Adrenal gland (tissue), 12 donors: ENCODE results near the gene LGI2. TPM values are rescaled to one million over a fixed set of nuclear protein-coding genes. Genes with fewer than 3 reads are reported as not detected.

Source experiments
- DNase-seq, 7 donors: peaks; one replicate each; pipeline ENCODE4 v3.0.0-alpha.2; 2019 to 2020
- H3K27ac ChIP-seq, 5 donors: fragments of 200-600 bp; sonication (generic) in 4 of 5; 1 replicate in 3 of 5; 2 replicates in 2 of 5; pipeline versions ENCODE4 v1.5.1 to v1.8.0; 2016 to 2020; ENCODE audit warnings: mild to moderate bottlenecking in 1 of 5
- H3K27me3 ChIP-seq: fragments of 200-600 bp; 2 replicates; pipeline ENCODE4 v1.8.0; 2021
- H3K36me3 ChIP-seq, 2 donors: fragments of 200-600 bp; replicated peaks in 1 of 2; 1 replicate in 1 of 2; 2 replicates in 1 of 2; pipeline versions ENCODE4 v1.5.1 to v1.8.0; 2018 to 2022
- H3K4me1 ChIP-seq, 2 donors: fragments of 200-600 bp; replicated peaks in 1 of 2; 1 replicate in 1 of 2; 2 replicates in 1 of 2; pipeline versions ENCODE4 v1.5.1 to v1.8.0; 2018 to 2021
- H3K4me3 ChIP-seq, 4 donors: fragments of 200-600 bp; sonication (generic) in 3 of 4; one replicate each; pipeline ENCODE4 v1.5.1; 2016 to 2018
- H3K9me3 ChIP-seq, 3 donors: fragments of 200-600 bp; sonication (generic) in 1 of 3; replicated peaks in 1 of 3; 1 replicate in 2 of 3; 2 replicates in 1 of 3; pipeline versions ENCODE4 v1.5.1 to v1.8.0; 2016 to 2021
- CTCF ChIP-seq, 6 experiments: fragments of 450-650 bp in 4 of 6; fragments of 200-600 bp in 2 of 6; sonication (generic) in 1 of 6; IDR thresholded peaks; 1 replicate in 5 of 6; 2 replicates in 1 of 6; pipeline versions ENCODE4 v1.5.1 to v1.8.0; 2016 to 2021; ENCODE audit warnings: antibody characterized with exemption in 6 of 6, mild to moderate bottlenecking in 2 of 6, moderate library complexity in 1 of 6
- POLR2A ChIP-seq, 2 donors: fragments of 450-650 bp; IDR thresholded peaks; one replicate each; pipeline ENCODE4 v1.6.1; 2017; ENCODE audit warnings: antibody characterized with exemption in 2 of 2, mild to moderate bottlenecking in 2 of 2, moderate library complexity in 1 of 2
- WGBS, 4 donors: extraction: QIAGEN DNeasy Blood & Tissue Kit in 2 of 4; methylation state at CpG; one replicate each; pipeline versions ENCODE4 v1.1.5 to v1.1.7; 2013 to 2017; 5-methylcytosine and 5-hydroxymethylcytosine counted together
- intact Hi-C, 2 donors: fragments of 100-400 bp; cut with DNase I; formaldehyde crosslinking; loops; one replicate each; pipeline versions ENCODE4 v1.14.1 to v1.15.0; 2022 to 2023
- polyA plus RNA-seq, 3 donors: library from polyadenylated mRNA; stranded (reverse); fragments of 200-250 nt in 2 of 3; fragments of 350-450 nt in 1 of 3; fragmentation: Illumina TruSeq in 1 of 3; extraction: RNeasy Lipid Tissue Mini Kit (QIAGEN cat#74804) in 1 of 3; gene quantifications; one replicate each; pipeline ENCODE4 v1.2.3, GENCODE V29; 2013 to 2014
- total RNA-seq, 9 donors: library from RNA; depleted of rRNA in 4 of 9; stranded (reverse); fragments of >200 nt in 4 of 9; fragments of 120-200 nt in 1 of 9; fragmentation: NEBNext Ultra II Directional in 1 of 9; extraction: Animal tissue kit (Norgen Biotek cat#: 25700) in 1 of 9; gene quantifications; one replicate each; pipeline versions ENCODE4 v1.1.0 to v1.2.4, GENCODE V29; 2013 to 2023
- donor health status: healthy with polysubstance abuse.
- donor health status: Bipolar disorder and iron deficiency.
- donor health status: DM: yes; HTN: yes; CAD: no.
- donor health status: DM: no; HTN: no; CAD: no.
- donor health status: DM: no; HTN: no; CAD: no.
- donor health status: DM: yes; HTN: yes; CAD: no.

LGI2 gene
- total and polyA plus RNA-seq, 12 donors: 0.06 to 4.9 (median 2.1) TPM

DNA sequence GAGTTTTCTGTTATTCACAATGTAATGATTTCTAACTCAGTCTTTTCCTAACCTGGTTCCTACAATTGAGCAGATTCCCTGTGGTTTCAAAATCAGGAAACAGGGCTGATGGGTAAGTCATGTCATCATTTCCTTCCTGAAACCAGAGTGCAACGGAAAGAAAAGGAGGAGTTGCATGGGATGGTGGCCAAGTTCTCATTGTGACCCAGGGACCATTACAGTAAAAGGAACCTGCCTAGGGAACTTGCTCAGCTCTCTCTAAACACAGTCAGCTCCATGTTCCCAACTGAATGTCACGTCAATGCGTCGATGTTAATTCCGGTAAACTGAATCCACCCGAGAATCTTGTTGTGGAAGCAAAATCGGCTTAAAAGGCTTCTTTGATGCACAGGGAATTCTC, 51.2 kb downstream of the LGI2 start:
- peaks cover 0 to 19% of the 10 kb centered on the region in 2 donors for H3K4me1 ChIP-seq
- WGBS, 4 donors: 54 to 71% (median 61%) methylated on average over 7 of the region's 7 CpGs
- no peaks in the 10 kb centered on the region for H3K9me3 ChIP-seq
- peak; percentile 52 to 82 (median 63) for DNase-seq
- no peaks in the 10 kb centered on the region for H3K36me3 ChIP-seq
- H3K4me3 ChIP-seq: peak overlapping the region in 1 of 4 donors; percentile 24
- TF ChIP-seq POLR2A (IDR thresholded peaks at IDR 0.05) (peak in 1 of 2 donors; percentile 34), CTCF (IDR thresholded peaks at IDR 0.05) (no peak)
- intact Hi-C loops: loop anchor here in 1 of 2 donors (10.0 kb wide), 1 partner anchor 495 kb away; no protein-coding TSS in a partner anchor
- H3K27me3 ChIP-seq: no peaks in the 10 kb centered on the region
- peak overlapping the region; percentile 20 to 91 (median 38) for H3K27ac ChIP-seq

GRCh38 chr4:24978291-24979075, 52.3 kb downstream of the LGI2 start:
- intact Hi-C loops: loop anchor here in 1 of 2 donors (10.0 kb wide), 1 partner anchor 494 kb away; no protein-coding TSS in a partner anchor
- H3K36me3 ChIP-seq: no peaks in the 10 kb centered on the region
- H3K9me3 ChIP-seq: no peaks in the 10 kb centered on the region
- no peak overlapping the region for H3K4me3 ChIP-seq
- peak overlapping the region in 4 of 5 donors; percentile 14 to 91 (median 52) for H3K27ac ChIP-seq
- WGBS, 4 donors: 61 to 66% (median 63%) methylated on average over 8 to 9 of the region's 9 CpGs
- H3K4me1 ChIP-seq: peaks cover 0 to 19% of the 10 kb centered on the region in 2 donors
- peak in 4 of 7 donors; percentile 31 to 59 (median 37) for DNase-seq
- TF ChIP-seq POLR2A (IDR thresholded peaks at IDR 0.05): no peak
- no peaks in the 10 kb centered on the region for H3K27me3 ChIP-seq

DNA sequence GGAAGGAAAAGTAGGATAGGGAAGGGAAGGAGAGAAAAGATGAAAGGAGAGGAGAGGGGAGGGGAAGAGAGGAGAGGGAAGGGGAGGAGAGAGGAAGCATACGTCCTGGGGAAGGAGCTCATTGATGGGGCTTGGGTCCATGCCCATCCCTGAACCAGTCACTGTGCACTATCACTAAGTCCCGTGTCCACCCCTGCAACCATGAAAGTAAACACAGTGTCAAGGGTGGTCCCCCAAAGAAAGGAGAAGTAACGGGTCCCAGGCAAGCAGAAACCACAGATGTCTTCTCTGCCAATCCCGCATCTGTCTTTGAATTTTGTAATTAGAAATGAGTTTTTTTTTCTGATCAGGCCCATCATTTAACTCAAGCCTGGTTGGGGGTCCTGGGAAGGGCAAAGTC, 55.2 kb downstream of the LGI2 start:
- TF ChIP-seq CTCF (IDR thresholded peaks at IDR 0.05): no peak
- TF ChIP-seq POLR2A (IDR thresholded peaks at IDR 0.05): no peak
- H3K4me3 ChIP-seq: no peak overlapping the region
- intact Hi-C loops: loop anchor here in 1 of 2 donors (10.0 kb wide), 1 partner anchor 491 kb away; no protein-coding TSS in a partner anchor
- peak overlapping the region in 1 of 5 donors; percentile 31 for H3K27ac ChIP-seq
- H3K9me3 ChIP-seq: no peaks in the 10 kb centered on the region
- DNase-seq: peak in 1 of 7 donors; percentile 7
- no peaks in the 10 kb centered on the region for H3K36me3 ChIP-seq
- H3K4me1 ChIP-seq: peaks cover 0 to 17% of the 10 kb centered on the region in 2 donors
- H3K27me3 ChIP-seq: no peaks in the 10 kb centered on the region
- 45 to 61% (median 54%) methylated on average over 4 of the region's 4 CpGs for WGBS, 4 donors

DNA sequence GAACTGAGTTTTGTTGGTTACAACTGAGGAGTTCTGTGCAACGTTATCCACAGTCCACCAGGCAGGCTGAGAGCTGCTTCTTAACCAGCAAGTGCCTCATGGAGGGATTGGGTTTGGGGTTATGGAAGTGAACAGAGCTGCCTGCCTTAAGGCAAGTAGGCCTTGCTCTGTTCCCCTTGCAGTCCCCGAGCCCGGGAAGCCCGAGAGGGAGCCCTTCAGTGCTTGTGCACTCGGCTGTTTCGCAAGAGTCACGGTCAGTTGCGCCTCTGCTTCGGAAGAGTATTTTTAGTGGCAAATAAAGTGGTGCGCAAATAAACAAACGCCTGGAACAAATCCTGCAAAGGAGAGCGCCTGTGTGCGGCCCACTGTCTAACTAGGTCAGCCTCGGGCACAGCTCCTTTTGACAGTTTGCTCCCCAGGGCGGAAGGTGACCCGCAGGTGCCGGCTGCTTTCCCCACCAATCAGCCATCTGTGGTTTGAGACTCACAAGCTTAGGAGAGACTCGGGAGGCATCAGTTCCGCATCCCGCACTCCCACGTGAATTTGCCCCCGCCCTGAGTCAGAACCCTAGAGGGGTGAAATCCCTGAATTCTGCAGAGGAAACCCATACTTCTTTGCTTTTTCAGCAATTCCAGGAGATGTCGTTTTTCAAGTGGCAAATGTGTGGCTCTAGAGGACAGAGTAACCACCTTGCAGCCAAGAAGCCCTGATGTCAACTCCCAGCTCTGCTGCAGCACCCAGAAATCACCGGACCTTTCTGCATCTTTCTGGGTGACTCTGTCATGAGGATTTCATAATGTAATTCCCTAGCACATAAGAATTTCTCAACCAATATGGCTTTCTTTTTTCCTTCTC, 56.8 kb downstream of the LGI2 start:
- Histone ChIP-seq H3K27ac (peak overlapping the region in 2 of 5 donors; percentile 67 to 74), H3K4me3 (no peak overlapping the region), H3K9me3 (no peaks in the 10 kb centered on the region), H3K36me3 (no peaks in the 10 kb centered on the region), H3K27me3 (no peaks in the 10 kb centered on the region), H3K4me1 (peaks cover 0 to 3% of the 10 kb centered on the region in 2 donors)
- intact Hi-C loops: loop anchor here in 1 of 2 donors (10.0 kb wide), 1 partner anchor 489 kb away; no protein-coding TSS in a partner anchor
- TF ChIP-seq POLR2A (IDR thresholded peaks at IDR 0.05) (no peak), CTCF (IDR thresholded peaks at IDR 0.05) (no peak)
- peak; percentile 25 to 64 (median 44) for DNase-seq
- WGBS, 4 donors: 67 to 85% (median 75%) methylated on average over 18 to 24 of the region's 24 CpGs
